H9 (cell line): ENCODE data around the gene HSD17B13. TPM values are rescaled to one million over a fixed set of nuclear protein-coding genes. Genes with fewer than 3 reads are reported as not detected.

Experiments
- DNase-seq: peaks from one replicate; pipeline ENCODE4 v3.0.0-alpha.2; 2017
- H2AFZ ChIP-seq: one replicate; pipeline ENCODE4 v1.6.1; 2013; ENCODE audit warnings: mild to moderate bottlenecking, low read length, control low read depth, moderate library complexity
- H2AK5ac ChIP-seq: 2 replicates; pipeline ENCODE4 v1.6.1; 2013; ENCODE audit warnings: low read length, control low read depth, mixed read lengths; ENCODE audit not compliant: insufficient read length
- H2BK120ac ChIP-seq: one replicate; pipeline ENCODE4 v1.6.1; 2013; ENCODE audit warnings: low read depth, mild to moderate bottlenecking, low read length, control low read depth, inconsistent platforms; ENCODE audit not compliant: poor library complexity, severe bottlenecking
- H2BK12ac ChIP-seq: 2 replicates; pipeline ENCODE4 v1.6.1; 2013; ENCODE audit warnings: low read length, control low read depth, mixed read lengths, low read depth; ENCODE audit not compliant: insufficient read length
- H2BK15ac ChIP-seq: 2 replicates; pipeline ENCODE4 v1.6.1; 2013; ENCODE audit warnings: low read depth, low read length, control low read depth
- H2BK20ac ChIP-seq: one replicate; pipeline ENCODE4 v1.6.1; 2013; ENCODE audit warnings: low read depth, mild to moderate bottlenecking, low read length, control low read depth, inconsistent platforms; ENCODE audit not compliant: poor library complexity, severe bottlenecking
- H2BK5ac ChIP-seq: 2 replicates; pipeline ENCODE4 v1.6.1; 2013; ENCODE audit warnings: low read length, control low read depth, mixed read lengths; ENCODE audit not compliant: insufficient read length
- H3K14ac ChIP-seq: 2 replicates; pipeline ENCODE4 v1.6.1; 2013; ENCODE audit warnings: low read length, control low read depth; ENCODE audit not compliant: insufficient read depth
- H3K18ac ChIP-seq: 2 replicates; pipeline ENCODE4 v1.6.1; 2013; ENCODE audit warnings: low read depth, mild to moderate bottlenecking, mixed read lengths, low read length, control low read depth; ENCODE audit not compliant: insufficient read length
- H3K23ac ChIP-seq: 2 replicates; pipeline ENCODE4 v1.6.1; 2013; ENCODE audit warnings: low read length, control low read depth, mixed read lengths, low read depth; ENCODE audit not compliant: insufficient read length
- H3K23me2 ChIP-seq: 2 replicates; pipeline ENCODE4 v1.6.1; 2013; ENCODE audit warnings: low read depth, mild to moderate bottlenecking, mixed read lengths, low read length, control low read depth; ENCODE audit not compliant: insufficient read length, poor library complexity, severe bottlenecking
- H3K27ac ChIP-seq: 2 replicates; pipeline ENCODE4 v1.5.1; 2013; ENCODE audit warnings: low read length, control low read depth, mixed read lengths, low read depth; ENCODE audit not compliant: insufficient read length
- H3K27me3 ChIP-seq: 2 replicates; pipeline ENCODE4 v1.6.1; 2013; ENCODE audit warnings: low read length, control low read depth, inconsistent platforms; ENCODE audit not compliant: insufficient read depth
- H3K4ac ChIP-seq: 2 replicates; pipeline ENCODE4 v1.6.1; 2013; ENCODE audit warnings: low read depth, mild to moderate bottlenecking, control low read depth, inconsistent platforms, low read length, moderate library complexity
- H3K4me1 ChIP-seq: 2 replicates; pipeline ENCODE4 v1.6.1; 2013; ENCODE audit warnings: low read length, control low read depth, inconsistent platforms; ENCODE audit not compliant: insufficient read depth
- H3K4me2 ChIP-seq: 2 replicates; pipeline ENCODE4 v1.6.1; 2013; ENCODE audit warnings: low read length, control low read depth, mixed read lengths; ENCODE audit not compliant: insufficient read length, insufficient read depth
- H3K56ac ChIP-seq: 2 replicates; pipeline ENCODE4 v1.6.1; 2013; ENCODE audit warnings: low read depth, mild to moderate bottlenecking, mixed read lengths, low read length, control low read depth; ENCODE audit not compliant: insufficient read length
- H3K79me1 ChIP-seq: 2 replicates; pipeline ENCODE4 v1.6.1; 2013; ENCODE audit warnings: low read depth, mild to moderate bottlenecking, moderate library complexity, low read length, control low read depth, inconsistent platforms; ENCODE audit not compliant: insufficient read depth, poor library complexity, severe bottlenecking
- H3K79me2 ChIP-seq: 2 replicates; pipeline ENCODE4 v1.6.1; 2013; ENCODE audit warnings: low read length, control low read depth, inconsistent platforms; ENCODE audit not compliant: insufficient read depth
- H3K9ac ChIP-seq: 2 replicates; pipeline ENCODE4 v1.6.1; 2013; ENCODE audit warnings: low read length, control low read depth, mixed read lengths; ENCODE audit not compliant: insufficient read length; ENCODE audit errors: extremely low read depth
- H3K9me3 ChIP-seq: one replicate; pipeline ENCODE4 v1.6.1; 2013; ENCODE audit warnings: low read depth, low read length, inconsistent platforms; ENCODE audit not compliant: control insufficient read depth
- H3T11ph ChIP-seq: one replicate; pipeline ENCODE4 v1.6.1; 2013; ENCODE audit warnings: mild to moderate bottlenecking, low read length, control low read depth, inconsistent platforms
- H4K20me1 ChIP-seq: one replicate; pipeline ENCODE4 v1.6.1; 2013; ENCODE audit not compliant: control insufficient read depth, insufficient read length, insufficient read depth
- H4K5ac ChIP-seq: 2 replicates; pipeline ENCODE4 v1.6.1; 2013; ENCODE audit warnings: low read depth, mild to moderate bottlenecking, mixed read lengths, low read length, control low read depth; ENCODE audit not compliant: insufficient read length
- H4K8ac ChIP-seq: replicated peaks from 2 replicates; pipeline ENCODE4 v1.6.1; 2013; ENCODE audit warnings: low read length, control low read depth, mixed read lengths, low read depth; ENCODE audit not compliant: insufficient read length
- H4K91ac ChIP-seq: 2 replicates; pipeline ENCODE4 v1.6.1; 2013; ENCODE audit warnings: low read depth, mild to moderate bottlenecking, moderate library complexity, mixed read lengths, low read length, control low read depth; ENCODE audit not compliant: insufficient read length
- H3K27ac Mint-ChIP-seq, 3 experiments: 2 replicates in 2 of 3; 3 replicates in 1 of 3; pipeline ENCODE4 v1.8.0; 2020 to 2021; ENCODE audit warnings: mixed read lengths in 3 of 3, mild to moderate bottlenecking in 1 of 3, moderate library complexity in 1 of 3
- H3K27me3 Mint-ChIP-seq: 2 replicates; pipeline ENCODE4 v1.8.0; 2021; ENCODE audit warnings: low read depth, mild to moderate bottlenecking, moderate library complexity, mixed read lengths
- H3K36me3 Mint-ChIP-seq, 3 experiments: 2 replicates in 2 of 3; 3 replicates in 1 of 3; pipeline ENCODE4 v1.8.0; 2020 to 2021; ENCODE audit warnings: low read depth in 3 of 3, mixed read lengths in 3 of 3; ENCODE audit not compliant: insufficient read depth in 1 of 3
- H3K4me1 Mint-ChIP-seq, 2 experiments: 2 replicates each; pipeline ENCODE4 v1.8.0; 2020; ENCODE audit warnings: mixed read lengths in 2 of 2
- H3K4me3 Mint-ChIP-seq, 2 experiments: 2 replicates in 1 of 2; 3 replicates in 1 of 2; pipeline ENCODE4 v1.8.0; 2020 to 2021; ENCODE audit warnings: mild to moderate bottlenecking in 2 of 2, mixed read lengths in 2 of 2, moderate library complexity in 1 of 2
- H3K9me3 Mint-ChIP-seq, 2 experiments: 2 replicates in 1 of 2; 3 replicates in 1 of 2; pipeline ENCODE4 v1.8.0; 2020; ENCODE audit warnings: mild to moderate bottlenecking in 2 of 2, mixed read lengths in 2 of 2, moderate library complexity in 1 of 2
- CTCF ChIP-seq: fragments of 200-600 bp; sonication (generic); conservative IDR thresholded peaks from 3 replicates; pipeline ENCODE4 v1.8.0; 2021; ENCODE audit warnings: antibody characterized with exemption, mild to moderate bottlenecking
- WGBS: extraction: QIAGEN DNeasy Blood & Tissue Kit; methylation state at CpG from one replicate; pipeline ENCODE4 v1.1.7; 2013; ENCODE audit warnings: missing lambda C conversion rate, low lambda C conversion rate, mixed read lengths; ENCODE audit not compliant: insufficient read length; ENCODE audit errors: extremely low coverage; 5-methylcytosine and 5-hydroxymethylcytosine counted together
- total RNA-seq: library from RNA; stranded (reverse); gene quantifications from 2 replicates; pipeline ENCODE4 v1.2.1, GENCODE V29; 2021

The HSD17B13 gene
- total RNA-seq, 1 experiment from 2014 or later, result not detected

GRCh38 chr4:87310691-87311335, 11.9 kb downstream of the HSD17B13 start:
- Mint-ChIP-seq H3K27me3 (no peaks in the 10 kb centered on the region), H3K27ac (no peak overlapping the region; a peak in 1 of 7 replicates), H3K4me1 (no peaks in the 10 kb centered on the region), H3K36me3 (no peaks in the 10 kb centered on the region), H3K4me3 (no peak overlapping the region), H3K9me3 (no peaks in the 10 kb centered on the region)
- Histone ChIP-seq H3T11ph (no peak overlapping the region), H3K14ac (no peak overlapping the region), H3K79me1 (no peaks in the 10 kb centered on the region), H4K91ac (no peak overlapping the region), H2BK12ac (no peak overlapping the region), H3K4me2 (no peak overlapping the region), H2BK15ac (no peak overlapping the region), H3K4me1 (no peaks in the 10 kb centered on the region), H3K23me2 (no peaks in the 10 kb centered on the region), H2AFZ (no peak overlapping the region), H3K27me3 (no peaks in the 10 kb centered on the region), H2BK120ac (no peak overlapping the region), H3K23ac (no peak overlapping the region), H3K18ac (no peak overlapping the region), H3K56ac (no peak overlapping the region), H4K20me1 (no peaks in the 10 kb centered on the region), H4K5ac (no peak overlapping the region), H3K9ac (no peak overlapping the region), H2BK5ac (no peak overlapping the region), H3K79me2 (no peaks in the 10 kb centered on the region), H3K4ac (no peak overlapping the region), H2AK5ac (no peak overlapping the region), H2BK20ac (no peak overlapping the region), H4K8ac (no peak overlapping the region), H3K27ac (no peak overlapping the region), H3K9me3 (no peaks in the 10 kb centered on the region)
- no CpG with 5 or more reads among the region's 4 CpGs for WGBS
- no peak for TF ChIP-seq CTCF
- DNase-seq, result no peak
